ENCODE results near the gene GPR137C. TPM values are rescaled to one million over a fixed set of nuclear protein-coding genes. Genes with fewer than 3 reads are reported as not detected.
A peak's percentile ranks its signal among the peaks of the same experiment; 100 is the strongest.
"Not testable (repeated sequence)": the region's sequence is repeated elsewhere in the genome, so short reads cannot be mapped to it uniquely, and the experiment has no call there.

GPR137C gene
- total RNA-seq, 3 donors from 2014 or later, result 0.43 to 0.82 (median 0.51) TPM

DNA sequence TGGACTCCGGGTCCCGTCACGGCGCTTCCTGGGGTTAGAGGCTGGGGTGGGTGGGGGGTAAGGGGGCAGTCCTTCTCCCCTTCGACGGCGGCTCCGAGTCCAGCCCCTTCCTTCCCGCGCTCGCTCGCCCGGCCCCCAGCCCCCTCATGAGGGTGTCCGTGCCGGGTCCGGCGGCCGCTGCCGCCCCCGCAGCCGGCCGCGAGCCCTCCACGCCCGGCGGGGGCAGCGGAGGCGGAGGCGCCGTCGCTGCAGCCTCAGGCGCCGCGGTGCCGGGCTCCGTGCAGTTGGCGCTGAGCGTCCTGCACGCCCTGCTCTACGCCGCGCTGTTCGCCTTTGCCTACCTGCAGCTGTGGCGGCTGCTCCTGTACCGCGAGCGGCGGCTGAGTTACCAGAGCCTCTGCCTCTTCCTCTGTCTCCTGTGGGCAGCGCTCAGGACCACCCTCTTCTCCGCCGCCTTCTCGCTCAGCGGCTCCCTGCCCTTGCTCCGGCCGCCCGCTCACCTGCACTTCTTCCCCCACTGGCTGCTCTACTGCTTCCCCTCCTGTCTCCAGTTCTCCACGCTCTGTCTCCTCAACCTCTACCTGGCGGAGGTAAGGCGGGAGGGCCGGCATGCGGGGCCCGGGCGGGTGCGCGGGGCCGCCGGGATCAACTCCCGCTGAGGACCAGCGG lies 500 bp downstream of the GPR137C start:
- TF ChIP-seq, protein P1, sequence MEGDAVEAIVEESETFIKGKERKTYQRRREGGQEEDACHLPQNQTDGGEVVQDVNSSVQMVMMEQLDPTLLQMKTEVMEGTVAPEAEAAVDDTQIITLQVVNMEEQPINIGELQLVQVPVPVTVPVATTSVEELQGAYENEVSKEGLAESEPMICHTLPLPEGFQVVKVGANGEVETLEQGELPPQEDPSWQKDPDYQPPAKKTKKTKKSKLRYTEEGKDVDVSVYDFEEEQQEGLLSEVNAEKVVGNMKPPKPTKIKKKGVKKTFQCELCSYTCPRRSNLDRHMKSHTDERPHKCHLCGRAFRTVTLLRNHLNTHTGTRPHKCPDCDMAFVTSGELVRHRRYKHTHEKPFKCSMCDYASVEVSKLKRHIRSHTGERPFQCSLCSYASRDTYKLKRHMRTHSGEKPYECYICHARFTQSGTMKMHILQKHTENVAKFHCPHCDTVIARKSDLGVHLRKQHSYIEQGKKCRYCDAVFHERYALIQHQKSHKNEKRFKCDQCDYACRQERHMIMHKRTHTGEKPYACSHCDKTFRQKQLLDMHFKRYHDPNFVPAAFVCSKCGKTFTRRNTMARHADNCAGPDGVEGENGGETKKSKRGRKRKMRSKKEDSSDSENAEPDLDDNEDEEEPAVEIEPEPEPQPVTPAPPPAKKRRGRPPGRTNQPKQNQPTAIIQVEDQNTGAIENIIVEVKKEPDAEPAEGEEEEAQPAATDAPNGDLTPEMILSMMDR (IDR thresholded peaks at IDR 0.05), result no peak
- peak overlapping the region; percentile 76 for H3K4me3 ChIP-seq
- intact Hi-C loops (cut with DNase I, micrococcal nuclease), result no loop called here
- peak; percentile 33 for ATAC-seq
- no peaks in the 10 kb centered on the region for H3K9me3 ChIP-seq
- peaks cover 19% of the 10 kb centered on the region for H3K4me1 ChIP-seq (ENCODE audit: low read depth)
- no peaks in the 10 kb centered on the region for H3K36me3 ChIP-seq (ENCODE audit: low read depth)
- peak; percentile 44 to 75 (median 68) for DNase-seq

DNA sequence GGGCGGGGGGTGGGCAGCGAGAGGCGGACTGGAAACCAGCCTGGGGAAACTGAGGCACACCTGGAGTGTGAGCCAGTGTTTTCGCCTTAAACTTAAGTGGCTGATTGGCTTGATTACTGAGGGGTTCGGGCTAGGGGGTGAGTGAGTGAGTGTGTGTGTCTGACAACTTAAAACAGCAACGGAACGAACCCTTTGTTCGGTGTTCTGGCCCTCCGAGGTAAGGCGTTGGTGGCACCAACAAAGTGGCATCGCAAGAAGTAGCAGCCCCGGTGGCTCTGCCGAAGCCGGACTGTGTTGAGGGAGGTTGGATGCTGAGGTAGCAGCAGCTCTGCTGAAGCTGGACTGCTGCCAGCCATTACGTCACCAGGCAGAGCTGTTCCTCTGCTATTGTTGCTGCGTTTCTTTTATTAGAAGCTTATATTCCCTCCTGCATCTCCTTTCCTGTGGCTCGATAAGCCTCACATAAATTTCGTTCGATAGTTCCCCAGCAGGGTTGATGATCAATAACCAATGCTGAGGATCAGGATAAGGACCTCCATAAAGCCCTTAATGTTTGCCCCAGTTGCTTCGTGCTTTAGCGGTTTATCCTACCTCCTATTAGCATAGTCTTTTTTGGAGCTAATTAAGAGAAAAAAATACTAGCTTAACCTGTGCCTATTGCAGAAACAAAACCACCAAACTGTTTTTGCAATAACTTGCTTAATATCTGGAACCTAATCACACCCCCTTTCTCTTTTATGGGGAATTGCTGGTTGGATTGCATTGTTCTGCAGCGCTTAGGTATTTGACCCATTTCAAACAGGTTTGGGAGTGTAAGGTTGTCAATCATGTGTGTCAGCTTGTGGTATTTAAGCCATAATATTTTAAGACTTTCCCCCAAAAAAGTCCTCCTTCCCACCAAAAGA lies 1.3 kb downstream of the GPR137C start:
- ATAC-seq (peak; percentile 42), DNase-seq (peak; percentile 90 to 93 (median 91))
- intact Hi-C loops (cut with DNase I, micrococcal nuclease), result no loop called here
- Histone ChIP-seq H3K9me3 (no peaks in the 10 kb centered on the region), H3K4me1 (ENCODE audit: low read depth) (peaks cover 19% of the 10 kb centered on the region), H3K36me3 (ENCODE audit: low read depth) (no peaks in the 10 kb centered on the region), H3K4me3 (peak overlapping the region; percentile 76)
- TF ChIP-seq, protein P1 (IDR thresholded peaks at IDR 0.05), result no peak

DNA sequence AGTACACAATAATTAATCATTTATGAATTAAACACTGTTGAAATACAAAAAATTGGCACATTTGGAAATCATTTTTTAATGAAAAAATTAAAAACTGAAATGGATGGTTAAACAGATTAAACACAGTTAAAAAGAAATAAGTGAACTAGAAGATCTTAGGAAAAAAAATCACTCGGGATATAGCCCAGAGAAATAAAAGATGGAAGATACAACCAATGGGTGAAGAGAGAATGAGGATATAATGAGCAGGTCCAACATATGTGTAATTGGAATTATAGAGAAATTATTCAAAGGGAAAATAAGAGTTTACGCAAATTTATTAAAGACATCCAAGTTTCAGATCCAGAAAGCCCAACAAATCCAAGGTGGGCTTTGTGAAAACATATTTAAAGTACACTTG lies 6.1 kb downstream of the GPR137C start:
- H3K9me3 ChIP-seq, result no peaks in the 10 kb centered on the region
- DNase-seq, result no peak
- H3K4me1 ChIP-seq (ENCODE audit: low read depth), result peaks cover 7% of the 10 kb centered on the region
- no peak overlapping the region for H3K4me3 ChIP-seq
- H3K36me3 ChIP-seq (ENCODE audit: low read depth), result no peaks in the 10 kb centered on the region
- TF ChIP-seq, protein P1 (IDR thresholded peaks at IDR 0.05), result no peak
- intact Hi-C loops (cut with DNase I, micrococcal nuclease), result no loop called here
- no peak for ATAC-seq

DNA sequence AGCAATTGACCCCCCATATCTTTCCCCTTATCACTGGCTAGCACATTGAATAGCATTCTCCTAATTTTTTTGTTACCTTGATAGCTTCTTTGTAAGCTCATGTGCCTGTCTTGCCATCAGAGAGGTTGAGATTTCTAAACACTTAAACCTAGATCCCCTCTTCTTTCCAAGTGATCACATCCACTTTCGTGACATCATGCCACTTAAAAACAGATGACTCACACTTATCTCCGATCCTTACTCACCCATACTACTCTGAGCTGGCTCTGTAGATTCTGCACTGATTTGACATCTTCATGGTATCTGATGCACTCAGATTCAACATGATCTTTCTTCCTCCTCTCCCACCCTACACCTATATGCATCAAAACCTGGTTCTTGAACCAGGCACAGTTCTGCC lies 10.5 kb downstream of the GPR137C start:
- Histone ChIP-seq H3K36me3 (ENCODE audit: low read depth) (no peaks in the 10 kb centered on the region), H3K4me1 (ENCODE audit: low read depth) (no peaks in the 10 kb centered on the region), H3K9me3 (no peaks in the 10 kb centered on the region), H3K4me3 (no peak overlapping the region)
- TF ChIP-seq, protein P1 (IDR thresholded peaks at IDR 0.05), result no peak
- intact Hi-C loops (cut with DNase I, micrococcal nuclease), result no loop called here
- DNase-seq, result no peak
- no peak for ATAC-seq

DNA sequence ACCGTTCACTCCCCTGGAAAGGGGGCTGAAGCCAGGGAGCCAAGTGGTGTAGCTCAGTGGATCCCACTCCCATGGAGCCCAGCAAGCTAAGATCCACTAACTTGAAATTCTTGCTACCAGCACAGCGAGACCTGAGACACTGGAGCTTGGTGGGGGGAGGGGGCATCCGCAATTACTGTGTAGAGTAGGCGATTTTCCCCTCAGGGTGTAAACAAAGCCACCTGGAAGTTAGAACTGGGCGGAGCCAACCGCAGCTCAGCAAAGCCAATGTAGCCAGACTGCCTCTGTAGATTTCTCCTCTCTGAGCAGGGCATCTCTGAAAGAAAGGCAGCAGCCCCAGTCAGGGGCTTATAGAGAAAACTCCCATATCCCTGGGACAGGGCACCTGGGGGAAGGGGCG lies 15.8 kb downstream of the GPR137C start:
- H3K36me3 ChIP-seq (ENCODE audit: low read depth); intact Hi-C loops (cut with DNase I, micrococcal nuclease); H3K4me1 ChIP-seq (ENCODE audit: low read depth); H3K4me3 ChIP-seq; DNase-seq; ATAC-seq: not testable (repeated sequence)
- H3K9me3 ChIP-seq, result peaks cover 35% of the 10 kb centered on the region

DNA sequence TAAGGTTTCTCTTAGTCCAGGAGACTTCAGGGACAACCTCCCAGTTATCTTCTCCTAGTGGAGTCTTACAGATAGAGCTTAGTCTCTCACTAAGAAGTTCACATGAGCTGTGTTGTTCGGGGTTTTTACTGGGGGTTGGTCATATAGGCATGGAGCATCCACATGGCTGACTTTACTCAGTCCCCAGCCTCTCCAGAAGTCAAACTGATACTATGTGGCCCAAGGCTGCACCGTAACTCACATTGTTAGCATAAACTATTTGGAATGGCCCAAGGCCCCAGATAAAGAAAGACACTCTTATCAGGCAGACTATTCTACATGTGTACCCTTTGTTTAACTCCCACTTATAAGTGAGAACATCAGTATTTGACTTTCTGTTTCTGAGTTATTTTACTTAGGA lies 23.2 kb downstream of the GPR137C start:
- no peak for ATAC-seq

More for the DNA sequence above, 23.2 kb downstream of the GPR137C start:
- no peak for DNase-seq
- Histone ChIP-seq H3K9me3 (peaks cover 24% of the 10 kb centered on the region), H3K4me3 (no peak overlapping the region), H3K36me3 (ENCODE audit: low read depth) (no peaks in the 10 kb centered on the region), H3K4me1 (ENCODE audit: low read depth) (no peaks in the 10 kb centered on the region)
- intact Hi-C loops (cut with DNase I, micrococcal nuclease), result no loop called here
- TF ChIP-seq, protein P1 (IDR thresholded peaks at IDR 0.05), result no peak

Data from mucosa of descending colon (tissue), 3 donors.